Right cardiac atrium (tissue), 5 donors: ENCODE measurements around the gene MIA2. TPM values are rescaled to one million over a fixed set of nuclear protein-coding genes. Genes with fewer than 3 reads are reported as not detected.
"Not testable (repeated sequence)": the region's sequence is repeated elsewhere in the genome, so short reads cannot be mapped to it uniquely, and the experiment has no call there.

Source experiments
- ATAC-seq, 2 donors: fragments of 200-7000 bp; cut with Tn5 transposase; one replicate each; pipeline versions ENCODE4 v1.8.0 to v1.9.1; 2020; ENCODE audit warnings: moderate library complexity in 2 of 2, mild to moderate bottlenecking in 1 of 2
- DNase-seq, 3 donors: peaks; one replicate each; pipeline ENCODE4 v3.0.0-alpha.2; 2020
- H3K27ac ChIP-seq: one replicate; pipeline ENCODE4 v1.5.1; 2013; ENCODE audit warnings: mild to moderate bottlenecking, low read length, control low read depth, moderate library complexity
- H3K27me3 ChIP-seq: one replicate; pipeline ENCODE4 v1.6.1; 2013; ENCODE audit not compliant: control insufficient read depth, insufficient read depth
- H3K4me1 ChIP-seq: one replicate; pipeline ENCODE4 v1.6.1; 2013; ENCODE audit warnings: low read length; ENCODE audit not compliant: control insufficient read depth, insufficient read depth
- H3K4me3 ChIP-seq: one replicate; pipeline ENCODE4 v1.5.1; 2013; ENCODE audit warnings: low read length, control low read depth
- H3K9me3 ChIP-seq: one replicate; pipeline ENCODE4 v1.6.1; 2013; ENCODE audit warnings: low read length; ENCODE audit not compliant: control insufficient read depth
- WGBS: extraction: QIAGEN DNeasy Blood & Tissue Kit; methylation state at CpG from one replicate; pipeline ENCODE4 v1.1.7; 2013; 5-methylcytosine and 5-hydroxymethylcytosine counted together
- intact Hi-C, 4 donors: fragments of 100-400 bp; cut with DNase I; formaldehyde crosslinking; loops; one replicate each; pipeline versions ENCODE4 v1.11.0 to v1.14.0; 2022 to 2023
- polyA plus RNA-seq: library from polyadenylated mRNA; stranded (reverse); fragments of 200-250 nt; gene quantifications from one replicate; pipeline ENCODE4 v1.2.3, GENCODE V29; 2013
- total RNA-seq, 4 donors: library from RNA; stranded (reverse); fragmentation: NEBNext Ultra II Directional; extraction: Animal tissue kit (Norgen Biotek cat#: 25700); gene quantifications; one replicate each; pipeline ENCODE4 v1.2.1, GENCODE V29; 2021
- donor health status: healthy with polysubstance abuse.
- donor health status: DM: no; HTN: yes; CAD: no.
- donor health status: DM: no; HTN: no; CAD: no.
- donor health status: DM: no; HTN: yes; CAD: no; lungs with severe emphysema.
- donor health status: DM: yes; HTN: yes; CAD: no.

Gene MIA2
- total and polyA plus RNA-seq, 5 donors = 17.7 to 32.7 (median 21.8) TPM

DNA sequence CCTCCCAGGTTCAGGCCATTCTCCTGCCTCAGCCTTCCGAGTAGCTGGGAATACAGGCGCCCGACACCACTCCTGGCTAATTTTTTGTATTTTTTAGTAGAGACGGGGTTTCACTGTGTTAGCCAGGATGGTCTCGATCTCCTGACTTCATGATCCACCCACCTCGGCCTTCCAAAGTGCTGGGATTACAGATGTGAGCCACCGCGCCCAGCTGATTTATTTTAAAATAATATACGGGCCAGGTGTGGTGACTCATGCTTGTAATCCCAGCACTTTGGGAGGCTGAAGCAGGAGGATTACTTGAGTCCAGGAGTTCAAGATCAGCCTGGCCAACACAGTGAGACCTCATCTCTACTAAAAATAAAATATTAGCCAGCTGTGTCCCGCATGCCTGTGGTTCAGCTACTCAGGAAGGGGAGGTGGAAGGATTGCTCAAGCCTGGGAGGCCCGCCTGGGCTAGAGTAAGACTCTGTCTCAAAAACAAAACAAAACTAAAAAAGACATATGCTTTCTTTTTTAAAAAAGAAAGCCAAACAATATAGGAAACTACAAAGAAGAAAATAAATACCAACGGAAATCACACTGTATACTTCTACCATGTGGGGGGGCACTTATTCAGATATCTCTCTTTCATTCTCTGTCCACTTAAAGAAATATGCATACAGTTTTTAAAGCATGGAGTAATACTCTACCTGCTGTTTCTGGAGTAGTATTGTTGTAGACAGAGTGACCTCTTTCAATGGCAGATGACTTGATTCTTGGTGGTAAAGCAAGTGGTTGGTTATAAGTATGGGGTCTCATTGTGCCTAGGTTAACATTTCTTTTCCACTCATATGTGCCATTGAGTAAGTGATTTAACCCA lies 930 bp upstream of the MIA2 start:
- H3K27me3 ChIP-seq = no peaks in the 10 kb centered on the region
- ATAC-seq (no peak), DNase-seq (no peak)
- H3K4me1 ChIP-seq = no peaks in the 10 kb centered on the region
- H3K4me3 ChIP-seq = no peak overlapping the region
- no peak overlapping the region for H3K27ac ChIP-seq
- intact Hi-C loops = no loop called here
- 77% methylated on average over 12 of the region's 12 CpGs for WGBS
- no peaks in the 10 kb centered on the region for H3K9me3 ChIP-seq

DNA sequence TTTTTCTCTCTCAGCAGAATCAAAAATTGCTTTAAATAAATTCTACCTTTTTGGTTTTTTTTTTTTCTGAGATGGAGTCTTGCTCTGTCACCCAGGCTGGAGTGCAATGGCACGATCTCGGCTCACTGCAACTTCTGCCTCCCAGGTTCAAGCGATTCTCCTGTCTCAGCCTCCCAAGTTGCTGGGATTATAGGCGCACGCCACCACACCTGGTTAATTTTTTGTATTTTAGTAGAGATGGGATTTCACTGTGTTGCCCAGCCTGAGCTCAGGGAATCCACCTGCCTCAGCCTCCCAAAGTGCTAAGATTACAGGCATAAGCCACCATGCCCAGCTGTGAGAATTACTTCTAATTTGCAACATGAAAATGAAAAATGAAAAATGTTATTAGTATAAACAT lies 1.3 kb downstream of the MIA2 start:
- H3K9me3 ChIP-seq, H3K27ac ChIP-seq, H3K27me3 ChIP-seq, H3K4me1 ChIP-seq, H3K4me3 ChIP-seq, intact Hi-C loops, DNase-seq, ATAC-seq: not testable (repeated sequence)
- WGBS = 97% methylated on average over 5 of the region's 5 CpGs

DNA sequence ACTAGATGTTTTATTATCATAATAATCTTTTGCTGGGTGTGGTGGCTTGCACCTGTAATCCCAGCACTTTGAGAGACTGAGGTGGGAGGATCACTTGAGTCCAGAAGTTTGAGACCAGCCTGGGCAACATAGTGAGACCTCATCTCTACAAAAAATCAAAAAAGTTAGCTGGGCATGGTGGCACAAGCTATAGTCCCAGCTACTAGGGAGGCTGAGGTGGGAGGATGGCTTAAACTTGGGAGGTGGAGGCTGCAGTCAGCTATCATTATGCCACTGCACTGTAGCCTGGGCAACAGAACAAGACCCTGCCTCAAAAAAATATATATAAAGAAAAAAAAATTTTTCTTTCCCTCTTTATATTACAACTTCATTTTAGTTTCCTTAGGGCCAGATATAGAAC lies 1.8 kb downstream of the MIA2 start:
- H3K27ac ChIP-seq, intact Hi-C loops, H3K9me3 ChIP-seq, H3K27me3 ChIP-seq, H3K4me1 ChIP-seq, ATAC-seq, H3K4me3 ChIP-seq, DNase-seq: not testable (repeated sequence)

DNA sequence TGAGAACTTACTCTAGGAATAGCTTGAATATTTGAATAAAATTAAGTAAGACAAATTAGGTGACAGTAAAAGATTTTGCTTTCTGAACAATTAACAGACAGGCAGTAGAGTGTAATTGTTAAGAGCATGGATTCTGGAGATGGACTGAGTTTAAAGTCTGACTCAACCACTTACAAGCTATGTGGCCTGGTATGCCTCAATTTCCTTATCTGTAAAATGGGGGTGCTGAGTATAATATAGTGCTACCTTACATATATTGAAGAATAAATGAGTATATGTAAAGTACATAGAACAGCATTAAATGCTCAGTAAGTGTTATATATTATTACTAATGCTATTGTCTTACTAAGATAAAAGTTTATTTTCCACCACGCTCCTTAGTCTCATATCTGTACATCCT lies 7.1 kb downstream of the MIA2 start:
- DNase-seq (no peak), ATAC-seq (no peak)
- H3K4me1 ChIP-seq = no peaks in the 10 kb centered on the region
- H3K27me3 ChIP-seq = no peaks in the 10 kb centered on the region
- WGBS = 93% methylated on average over 1 of the region's 1 CpG
- H3K27ac ChIP-seq = no peak overlapping the region
- H3K9me3 ChIP-seq = no peaks in the 10 kb centered on the region
- no peak overlapping the region for H3K4me3 ChIP-seq
- intact Hi-C loops = no loop called here

DNA sequence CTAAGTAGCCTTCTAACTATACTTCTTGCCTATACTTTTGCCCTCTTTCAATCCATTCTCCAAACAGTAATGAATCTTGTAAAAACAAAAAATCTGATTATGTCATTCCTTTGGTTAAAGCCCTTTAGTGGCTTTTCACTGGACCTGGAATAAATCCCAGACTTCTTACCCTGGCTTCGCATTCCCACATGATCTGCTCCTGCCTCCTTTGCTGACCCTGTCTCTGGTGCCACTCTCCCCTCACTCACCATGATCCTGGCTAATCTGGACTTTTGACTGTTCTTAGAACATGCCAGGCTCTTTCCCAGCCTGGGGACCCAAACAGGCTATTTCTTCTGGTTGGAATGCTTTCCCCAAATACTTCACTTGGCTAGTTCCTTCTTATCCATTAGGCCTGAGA lies 7.9 kb downstream of the MIA2 start:
- no peaks in the 10 kb centered on the region for H3K9me3 ChIP-seq
- H3K4me1 ChIP-seq = no peaks in the 10 kb centered on the region
- intact Hi-C loops = no loop called here
- H3K4me3 ChIP-seq = no peak overlapping the region
- ATAC-seq (no peak), DNase-seq (no peak)
- 48% methylated on average over 1 of the region's 1 CpG for WGBS
- H3K27me3 ChIP-seq = no peaks in the 10 kb centered on the region
- H3K27ac ChIP-seq = no peak overlapping the region

DNA sequence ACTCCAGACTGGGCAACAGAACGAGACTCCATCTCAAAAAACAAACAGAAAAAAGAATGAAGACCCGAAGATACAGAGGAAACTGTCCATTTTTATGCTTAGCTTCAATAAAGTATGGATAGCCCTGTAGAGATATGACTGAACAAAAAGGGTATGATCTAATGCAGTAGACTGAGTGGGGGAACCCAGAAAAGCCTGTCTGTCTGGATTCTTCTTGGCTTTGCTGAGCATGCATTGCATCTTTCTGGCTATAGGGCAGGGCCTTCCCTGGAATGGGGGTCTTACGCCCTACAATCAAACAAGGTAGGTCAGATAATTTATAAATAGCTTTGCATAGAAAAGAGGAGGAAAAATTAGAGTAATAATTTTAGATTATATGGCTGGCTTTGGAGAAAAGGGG lies 10.1 kb downstream of the MIA2 start:
- WGBS = 92% methylated on average over 3 of the region's 3 CpGs
- no peak for DNase-seq
- no peak overlapping the region for H3K27ac ChIP-seq
- no peaks in the 10 kb centered on the region for H3K27me3 ChIP-seq
- H3K9me3 ChIP-seq = no peaks in the 10 kb centered on the region
- H3K4me3 ChIP-seq = no peak overlapping the region
- no peak for ATAC-seq
- H3K4me1 ChIP-seq = no peaks in the 10 kb centered on the region
- intact Hi-C loops = no loop called here

DNA sequence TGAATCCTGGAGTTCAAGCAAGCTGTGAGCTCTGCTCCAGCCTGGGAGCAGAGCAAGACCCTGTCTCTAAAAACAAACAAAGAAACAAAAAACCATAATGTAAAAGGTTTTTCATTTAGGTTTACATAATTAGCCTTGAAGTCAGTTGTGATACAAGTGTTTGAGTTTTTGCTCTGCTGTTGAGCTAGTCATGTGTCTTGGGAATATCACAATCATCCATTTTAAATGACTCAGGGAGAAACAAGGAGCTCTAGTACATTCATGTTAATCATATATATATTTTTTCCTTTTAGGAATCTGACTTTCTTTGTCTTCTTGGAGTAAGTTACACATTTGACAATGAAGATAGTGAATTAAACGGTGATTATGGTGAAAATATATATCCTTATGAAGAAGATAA lies 12.9 kb downstream of the MIA2 start:
- no peak for DNase-seq
- intact Hi-C loops = no loop called here
- Histone ChIP-seq H3K9me3 (no peaks in the 10 kb centered on the region), H3K4me1 (no peaks in the 10 kb centered on the region), H3K4me3 (no peak overlapping the region), H3K27ac (no peak overlapping the region), H3K27me3 (no peaks in the 10 kb centered on the region)
- 83% methylated on average over 1 of the region's 1 CpG for WGBS
- no peak for ATAC-seq

DNA sequence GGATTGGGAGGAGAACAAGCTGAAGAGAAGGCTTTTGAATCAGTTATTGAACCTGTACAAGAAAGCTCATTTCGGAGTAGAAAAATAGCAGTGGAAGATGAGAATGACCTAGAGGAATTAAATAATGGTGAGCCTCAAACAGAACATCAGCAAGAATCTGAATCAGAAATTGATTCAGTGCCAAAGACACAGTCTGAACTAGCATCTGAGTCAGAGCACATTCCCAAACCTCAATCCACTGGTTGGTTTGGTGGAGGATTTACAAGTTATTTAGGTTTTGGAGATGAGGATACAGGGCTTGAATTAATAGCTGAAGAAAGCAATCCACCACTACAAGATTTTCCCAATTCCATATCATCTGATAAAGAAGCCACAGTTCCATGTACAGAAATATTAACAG lies 13.5 kb downstream of the MIA2 start:
- Histone ChIP-seq H3K4me3 (no peak overlapping the region), H3K9me3 (no peaks in the 10 kb centered on the region), H3K4me1 (no peaks in the 10 kb centered on the region), H3K27ac (no peak overlapping the region), H3K27me3 (no peaks in the 10 kb centered on the region)
- no peak for DNase-seq
- intact Hi-C loops = no loop called here
- ATAC-seq = no peak
- 98% methylated on average over 1 of the region's 1 CpG for WGBS

DNA sequence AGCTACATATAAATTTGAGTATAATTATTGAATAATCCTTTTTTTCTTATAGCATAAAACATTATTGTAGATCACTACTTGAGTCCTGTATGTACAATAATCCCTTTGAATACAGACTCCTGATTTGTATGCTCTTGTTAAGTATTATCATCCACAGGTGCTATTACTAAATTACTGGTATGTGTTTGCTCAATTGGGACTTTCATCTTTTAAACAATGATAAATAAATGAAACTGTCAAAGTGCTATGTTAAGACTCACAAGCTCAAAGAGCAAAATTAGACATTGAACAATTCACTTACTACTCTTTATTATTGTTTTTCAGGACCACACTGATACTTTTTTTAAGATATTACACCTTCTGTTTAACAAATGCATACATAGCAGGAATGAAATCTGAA lies 17.8 kb downstream of the MIA2 start:
- Histone ChIP-seq H3K9me3 (no peaks in the 10 kb centered on the region), H3K4me1 (no peaks in the 10 kb centered on the region), H3K27ac (no peak overlapping the region), H3K4me3 (no peak overlapping the region), H3K27me3 (no peaks in the 10 kb centered on the region)
- ATAC-seq = no peak
- intact Hi-C loops = no loop called here
- no peak for DNase-seq

DNA sequence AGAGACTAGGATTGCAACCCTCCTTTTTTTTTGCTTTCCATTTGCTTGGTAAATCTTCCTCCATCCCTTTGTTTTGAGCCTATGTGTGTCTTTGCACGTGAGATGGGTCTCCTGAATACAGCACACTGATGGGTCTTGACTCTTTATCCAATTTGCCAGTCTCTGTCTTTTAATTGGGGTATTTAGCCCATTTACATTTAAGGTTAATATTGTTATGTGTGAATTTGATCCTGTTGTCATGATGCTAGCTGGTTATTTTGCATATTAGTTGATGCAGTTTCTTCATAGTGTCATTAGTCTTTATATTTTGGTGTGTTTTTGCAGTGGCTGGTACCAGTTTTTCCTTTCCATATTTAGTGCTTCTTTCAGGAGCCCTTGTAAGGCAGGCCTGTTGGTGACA lies 23.7 kb downstream of the MIA2 start:
- DNase-seq, H3K4me3 ChIP-seq, H3K9me3 ChIP-seq, H3K27ac ChIP-seq, intact Hi-C loops, ATAC-seq, H3K27me3 ChIP-seq, H3K4me1 ChIP-seq: not testable (repeated sequence)
- WGBS = 97% methylated on average over 1 of the region's 1 CpG

DNA sequence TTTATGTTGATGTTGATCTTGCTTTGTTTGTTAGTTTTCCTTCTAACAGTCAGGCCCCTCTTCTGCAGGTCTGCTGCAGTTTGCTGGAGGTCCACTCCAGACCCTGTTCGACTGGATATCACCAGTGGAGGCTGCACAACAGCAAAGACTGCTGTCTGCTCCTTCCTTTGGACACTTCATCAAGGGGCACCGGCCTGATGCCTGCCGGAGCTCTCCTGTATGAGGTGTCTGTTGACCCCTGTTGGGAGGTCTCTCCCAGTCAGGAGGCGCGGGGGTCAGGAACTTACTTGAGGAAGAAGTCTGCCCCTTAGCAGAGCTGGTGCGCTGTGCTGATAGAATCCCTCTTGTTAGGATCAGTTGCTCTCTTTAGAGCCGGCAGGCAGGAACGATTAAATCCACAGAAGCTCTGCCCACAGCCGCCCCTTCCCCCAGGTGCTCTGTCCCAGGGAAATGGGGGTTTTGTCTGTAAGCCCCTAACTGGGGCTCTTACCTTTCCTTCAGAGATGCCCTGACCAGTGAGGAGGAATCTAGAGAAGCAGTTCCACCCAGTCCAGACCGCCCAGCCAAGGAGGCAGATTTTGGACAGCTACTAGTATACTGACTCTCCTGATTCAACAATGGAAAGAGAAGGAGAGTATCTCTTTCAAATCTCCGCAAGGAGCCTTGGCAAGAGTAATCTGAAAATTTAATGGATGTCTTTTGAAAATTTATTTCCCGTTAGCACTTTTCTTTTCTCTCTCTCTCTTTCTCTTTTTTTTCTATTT lies 25.2 kb downstream of the MIA2 start:
- 63% methylated on average over 12 of the region's 12 CpGs for WGBS
- ATAC-seq (no peak), DNase-seq (no peak)
- Histone ChIP-seq H3K9me3 (no peaks in the 10 kb centered on the region), H3K4me3 (no peak overlapping the region), H3K27me3 (no peaks in the 10 kb centered on the region), H3K27ac (no peak overlapping the region), H3K4me1 (no peaks in the 10 kb centered on the region)
- intact Hi-C loops = no loop called here
